IMR-90 (cell line): ENCODE measurements around the gene BMERB1. TPM values are rescaled to one million over a fixed set of nuclear protein-coding genes. Genes with fewer than 3 reads are reported as not detected.

Experiments used
- ATAC-seq: fragments of 200-7000 bp; cut with Tn5 transposase; 2 replicates; pipeline ENCODE4 v1.9.1; 2020; ENCODE audit warnings: low read depth, mild to moderate bottlenecking, moderate library complexity
- BruUV-seq: library from RNA; stranded (reverse); fragments of 400-500 nt; replicated peaks from 2 replicates; lab custom pipeline; 2021; lab: Mats Ljungman, UMichigan
- CTCF ChIA-PET: fragments of 300-600 bp; formaldehyde crosslinking; extraction: SDS; loops from one replicate; lab custom pipeline; 2021; ENCODE audit warnings: antibody characterized with exemption; lab: Yijun Ruan, JAX
- POLR2A ChIA-PET: fragments of 300-600 bp; sonication (Branson Sonifier 250); formaldehyde crosslinking; loops from one replicate; lab custom pipeline; 2022; ENCODE audit warnings: antibody characterized with exemption; ENCODE audit not compliant: unreplicated experiment; lab: Charles Lee
- DNase-seq: peaks from one replicate; pipeline ENCODE4 v3.0.0; 2013
- H2AFZ ChIP-seq: replicated peaks from 2 replicates; pipeline ENCODE3; 2013; ENCODE audit warnings: low read length, mild to moderate bottlenecking; ENCODE audit not compliant: poor library complexity
- H2AK5ac ChIP-seq: 2 replicates; pipeline ENCODE4 v1.6.1; 2013; ENCODE audit warnings: low read depth, low read length, inconsistent platforms
- H2AK9ac ChIP-seq: replicated peaks from 2 replicates; pipeline ENCODE3; 2013; ENCODE audit warnings: mild to moderate bottlenecking, low read depth, low read length, moderate library complexity; ENCODE audit not compliant: poor library complexity
- H2BK120ac ChIP-seq: 2 replicates; pipeline ENCODE4 v1.6.1; 2013; ENCODE audit warnings: low read depth, low read length, inconsistent platforms
- H2BK15ac ChIP-seq: 3 replicates; pipeline ENCODE4 v1.6.1; 2013; ENCODE audit warnings: low read depth, low read length, inconsistent platforms
- H2BK20ac ChIP-seq: 2 replicates; pipeline ENCODE4 v1.6.1; 2013; ENCODE audit warnings: low read depth, mild to moderate bottlenecking, inconsistent platforms, low read length, moderate library complexity
- H2BK5ac ChIP-seq: 2 replicates; pipeline ENCODE4 v1.6.1; 2013; ENCODE audit warnings: mild to moderate bottlenecking, low read depth, low read length, inconsistent platforms; ENCODE audit not compliant: poor library complexity, severe bottlenecking
- H3K14ac ChIP-seq: replicated peaks from 2 replicates; pipeline ENCODE4 v1.6.1; 2013; ENCODE audit warnings: low read depth, low read length, inconsistent platforms
- H3K18ac ChIP-seq: 2 replicates; pipeline ENCODE4 v1.6.1; 2013; ENCODE audit warnings: low read depth, low read length, control low read depth
- H3K23ac ChIP-seq: 2 replicates; pipeline ENCODE4 v1.6.1; 2013; ENCODE audit warnings: low read depth, low read length, inconsistent platforms
- H3K27ac ChIP-seq: 2 replicates; pipeline ENCODE4 v1.5.1; 2013; ENCODE audit warnings: mild to moderate bottlenecking, control low read depth, low read length; ENCODE audit not compliant: insufficient read depth
- H3K27me3 ChIP-seq: 2 replicates; pipeline ENCODE4 v1.6.1; 2013; ENCODE audit warnings: low read length; ENCODE audit not compliant: control insufficient read depth, insufficient read depth
- H3K36me3 ChIP-seq: 2 replicates; pipeline ENCODE4 v1.6.1; 2013; ENCODE audit warnings: low read length, mixed read lengths; ENCODE audit not compliant: control insufficient read depth, insufficient read depth
- H3K4ac ChIP-seq: 2 replicates; pipeline ENCODE4 v1.6.1; 2013; ENCODE audit warnings: low read depth, low read length, inconsistent platforms
- H3K4me1 ChIP-seq: 2 replicates; pipeline ENCODE4 v1.6.1; 2013; ENCODE audit warnings: low read length, mixed read lengths; ENCODE audit not compliant: control insufficient read depth, insufficient read depth
- H3K4me2 ChIP-seq: 2 replicates; pipeline ENCODE4 v1.6.1; 2013; ENCODE audit warnings: low read depth, mild to moderate bottlenecking, control low read depth, low read length, moderate library complexity
- H3K4me3 ChIP-seq: 2 replicates; pipeline ENCODE4 v1.5.1; 2013; ENCODE audit warnings: low read depth, mild to moderate bottlenecking, control low read depth, low read length, moderate library complexity; ENCODE audit not compliant: insufficient read depth
- H3K56ac ChIP-seq: 2 replicates; pipeline ENCODE4 v1.6.1; 2013; ENCODE audit warnings: low read length, inconsistent platforms; ENCODE audit not compliant: insufficient read depth; ENCODE audit errors: extremely low read depth
- H3K79me1 ChIP-seq, 2 experiments: 2 replicates each; pipeline ENCODE4 v1.6.1; 2013; ENCODE audit warnings: low read length in 2 of 2, inconsistent platforms in 1 of 2, low read depth in 1 of 2
- H3K9ac ChIP-seq: 2 replicates; pipeline ENCODE4 v1.6.1; 2013; ENCODE audit warnings: low read depth, low read length, control low read depth
- H3K9me1 ChIP-seq: 2 replicates; pipeline ENCODE4 v1.6.1; 2013; ENCODE audit warnings: low read length, inconsistent platforms; ENCODE audit not compliant: insufficient read depth
- H3K9me3 ChIP-seq: 2 replicates; pipeline ENCODE4 v1.6.1; 2013; ENCODE audit warnings: low read length; ENCODE audit not compliant: control insufficient read depth, insufficient read depth
- H4K20me1 ChIP-seq: 2 replicates; pipeline ENCODE4 v1.6.1; 2013; ENCODE audit warnings: low read length, inconsistent platforms; ENCODE audit not compliant: insufficient read depth
- H4K5ac ChIP-seq: 2 replicates; pipeline ENCODE4 v1.6.1; 2013; ENCODE audit warnings: mild to moderate bottlenecking, low read depth, low read length, control low read depth
- H4K8ac ChIP-seq, 2 experiments: 2 replicates each; pipeline ENCODE4 v1.6.1; 2013; ENCODE audit warnings: low read depth in 2 of 2, low read length in 2 of 2, control low read depth in 1 of 2, inconsistent platforms in 1 of 2
- H4K91ac ChIP-seq: 2 replicates; pipeline ENCODE4 v1.6.1; 2013; ENCODE audit warnings: low read depth, low read length, inconsistent platforms; ENCODE audit not compliant: insufficient read depth
- BHLHE40 ChIP-seq: fragments of 150-350 bp; IDR thresholded peaks from 2 replicates; pipeline ENCODE4 v1.6.1; 2016; ENCODE audit warnings: mild to moderate bottlenecking, low read depth, low read length
- CEBPB ChIP-seq: IDR thresholded peaks from 2 replicates; pipeline ENCODE4 v1.6.1; 2012; ENCODE audit warnings: low read depth, low read length, improper control_type of control experiment
- CHD1 ChIP-seq: IDR thresholded peaks from 2 replicates; pipeline ENCODE4 v1.6.1; 2012; ENCODE audit warnings: low read depth, low read length, improper control_type of control experiment
- FOS ChIP-seq: fragments of 150-350 bp; IDR thresholded peaks from 2 replicates; pipeline ENCODE4 v1.6.1; 2016; ENCODE audit warnings: low read depth, low read length
- MAFK ChIP-seq: IDR thresholded peaks from 2 replicates; pipeline ENCODE4 v1.6.1; 2012; ENCODE audit warnings: low read depth, low read length, improper control_type of control experiment
- MAZ ChIP-seq: IDR thresholded peaks from 2 replicates; pipeline ENCODE4 v1.6.1; 2012; ENCODE audit warnings: low read depth, mild to moderate bottlenecking, low read length, improper control_type of control experiment, moderate library complexity, borderline replicate concordance
- MXI1 ChIP-seq: IDR thresholded peaks from 2 replicates; pipeline ENCODE4 v1.6.1; 2012; ENCODE audit warnings: low read depth, mild to moderate bottlenecking, low read length, moderate library complexity, borderline replicate concordance
- NFE2L2 ChIP-seq: fragments of 150-350 bp; IDR thresholded peaks from 2 replicates; pipeline ENCODE4 v1.6.1; 2016; ENCODE audit warnings: low read depth, mild to moderate bottlenecking, low read length
- POLR2A ChIP-seq: IDR thresholded peaks from 2 replicates; pipeline ENCODE4 v1.6.1; 2012; ENCODE audit warnings: mild to moderate bottlenecking, low read depth, low read length
- RAD21 ChIP-seq: IDR thresholded peaks from 2 replicates; pipeline ENCODE4 v1.6.1; 2012; ENCODE audit warnings: low read length, improper control_type of control experiment
- RCOR1 ChIP-seq: IDR thresholded peaks from 2 replicates; pipeline ENCODE4 v1.6.1; 2012; ENCODE audit warnings: mild to moderate bottlenecking, low read length, improper control_type of control experiment; ENCODE audit not compliant: insufficient replicate concordance
- RFX5 ChIP-seq: IDR thresholded peaks from 2 replicates; pipeline ENCODE4 v1.8.0; 2012; ENCODE audit warnings: low read depth, mild to moderate bottlenecking, low read length, moderate library complexity
- SMC3 ChIP-seq: fragments of 150-350 bp; IDR thresholded peaks from 2 replicates; pipeline ENCODE4 v1.6.1; 2016; ENCODE audit warnings: low read depth, mild to moderate bottlenecking, antibody characterized with exemption, low read length, moderate library complexity
- WGBS, 2 experiments: methylation state at CpG; one replicate each; pipeline versions ENCODE4 v1.1.5 to v1.1.7; 2013; ENCODE audit warnings: missing lambda C conversion rate in 2 of 2; ENCODE audit not compliant: insufficient read length in 1 of 2; ENCODE audit errors: extremely low coverage in 2 of 2; 5-methylcytosine and 5-hydroxymethylcytosine counted together
- dilution Hi-C: fragments of 300-500 bp; cut with HindIII; formaldehyde crosslinking; loops from one replicate; pipeline ENCODE4 v1.14.3; 2018; ENCODE audit warnings: low sequenced_read_pairs; ENCODE audit not compliant: unreplicated experiment
- in situ Hi-C: fragments of 300-500 bp; cut with MboI; formaldehyde crosslinking; loops from 3 replicates; pipeline ENCODE4 v1.14.3; 2019; ENCODE audit warnings: low sequenced_read_pairs, inconsistent platforms, mixed read lengths
- intact Hi-C: fragments of 100-400 bp; cut with micrococcal nuclease; formaldehyde crosslinking; loops from 2 replicates; pipeline ENCODE4 v1.10.0; 2022
- polyA plus RNA-seq, 3 experiments: library from polyadenylated mRNA; depleted of rRNA; stranded (reverse); fragments of >200 nt; gene quantifications; 2 replicates each; pipeline ENCODE4 v1.2.3, GENCODE V29; 2012; ENCODE audit warnings: low replicate concordance in 1 of 3
- total RNA-seq: library from RNA; depleted of rRNA; stranded (reverse); fragments of >200 nt; gene quantifications from 2 replicates; pipeline ENCODE4 v1.2.3, GENCODE V29; 2012
- TF ChIP-seq, protein P1 (sequence below): fragments of 150-350 bp; IDR thresholded peaks from 2 replicates; pipeline ENCODE4 v1.6.1; 2016; ENCODE audit warnings: low read depth, mild to moderate bottlenecking, low read length, moderate library complexity, borderline replicate concordance
- TF ChIP-seq, protein P2 (sequence below): conservative IDR thresholded peaks from 2 replicates; pipeline ENCODE4 v1.5.1; 2012; ENCODE audit warnings: mild to moderate bottlenecking, low read depth, low read length, improper control_type of control experiment
- TF ChIP-seq, protein P3 (sequence below): fragments of 150-350 bp; IDR thresholded peaks from 2 replicates; pipeline ENCODE4 v1.6.1; 2017; ENCODE audit warnings: mild to moderate bottlenecking, antibody characterized with exemption, low read length, low read depth

BMERB1 gene
- total and polyA plus RNA-seq, 2 of the 4 experiments (the other 2 are of a cell fraction) = 22.6 to 32.9 TPM

DNA sequence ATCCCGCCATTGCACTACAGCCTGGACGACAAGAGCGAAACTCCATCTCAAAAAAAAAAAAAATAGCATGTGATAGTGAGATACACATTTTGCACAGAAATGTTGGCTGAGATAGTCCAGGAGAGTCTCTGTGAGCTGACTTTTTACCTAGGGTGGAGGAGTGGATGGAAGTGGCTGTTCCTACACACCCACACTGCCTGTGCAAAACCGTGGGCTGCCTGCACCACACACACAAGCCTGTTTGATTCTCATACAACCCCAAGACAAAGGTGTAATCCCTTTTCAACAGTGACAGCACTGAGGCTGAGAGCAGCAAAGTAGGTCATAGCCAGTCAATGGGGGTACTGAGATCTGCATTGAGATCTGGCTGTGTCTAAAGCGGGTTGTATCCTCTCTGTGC is 121.7 kb downstream of the BMERB1 start:
- ChIA-PET POLR2A (no interaction called here), CTCF (interaction anchor here (0.7 kb wide), 1 partner anchor 38 kb away, joined by 3 read pairs; no protein-coding TSS in a partner anchor)
- no peaks in the 10 kb centered on the region for H3K4me1 ChIP-seq
- H4K5ac ChIP-seq = no peak overlapping the region
- dilution Hi-C loops (no loop called here), intact Hi-C loops (no loop called here), in situ Hi-C loops (loop anchor here (10.0 kb wide), 1 partner anchor 131 kb away; no protein-coding TSS in a partner anchor)
- H2BK20ac ChIP-seq = no peak overlapping the region
- TF ChIP-seq FOS = no peak
- TF ChIP-seq RCOR1 = no peak
- no peak for TF ChIP-seq RFX5
- no peak for TF ChIP-seq MAZ
- no peak for TF ChIP-seq SMC3
- TF ChIP-seq, protein P1, sequence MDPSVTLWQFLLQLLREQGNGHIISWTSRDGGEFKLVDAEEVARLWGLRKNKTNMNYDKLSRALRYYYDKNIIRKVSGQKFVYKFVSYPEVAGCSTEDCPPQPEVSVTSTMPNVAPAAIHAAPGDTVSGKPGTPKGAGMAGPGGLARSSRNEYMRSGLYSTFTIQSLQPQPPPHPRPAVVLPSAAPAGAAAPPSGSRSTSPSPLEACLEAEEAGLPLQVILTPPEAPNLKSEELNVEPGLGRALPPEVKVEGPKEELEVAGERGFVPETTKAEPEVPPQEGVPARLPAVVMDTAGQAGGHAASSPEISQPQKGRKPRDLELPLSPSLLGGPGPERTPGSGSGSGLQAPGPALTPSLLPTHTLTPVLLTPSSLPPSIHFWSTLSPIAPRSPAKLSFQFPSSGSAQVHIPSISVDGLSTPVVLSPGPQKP = no peak
- TF ChIP-seq MAFK = no peak
- TF ChIP-seq, protein P2, sequence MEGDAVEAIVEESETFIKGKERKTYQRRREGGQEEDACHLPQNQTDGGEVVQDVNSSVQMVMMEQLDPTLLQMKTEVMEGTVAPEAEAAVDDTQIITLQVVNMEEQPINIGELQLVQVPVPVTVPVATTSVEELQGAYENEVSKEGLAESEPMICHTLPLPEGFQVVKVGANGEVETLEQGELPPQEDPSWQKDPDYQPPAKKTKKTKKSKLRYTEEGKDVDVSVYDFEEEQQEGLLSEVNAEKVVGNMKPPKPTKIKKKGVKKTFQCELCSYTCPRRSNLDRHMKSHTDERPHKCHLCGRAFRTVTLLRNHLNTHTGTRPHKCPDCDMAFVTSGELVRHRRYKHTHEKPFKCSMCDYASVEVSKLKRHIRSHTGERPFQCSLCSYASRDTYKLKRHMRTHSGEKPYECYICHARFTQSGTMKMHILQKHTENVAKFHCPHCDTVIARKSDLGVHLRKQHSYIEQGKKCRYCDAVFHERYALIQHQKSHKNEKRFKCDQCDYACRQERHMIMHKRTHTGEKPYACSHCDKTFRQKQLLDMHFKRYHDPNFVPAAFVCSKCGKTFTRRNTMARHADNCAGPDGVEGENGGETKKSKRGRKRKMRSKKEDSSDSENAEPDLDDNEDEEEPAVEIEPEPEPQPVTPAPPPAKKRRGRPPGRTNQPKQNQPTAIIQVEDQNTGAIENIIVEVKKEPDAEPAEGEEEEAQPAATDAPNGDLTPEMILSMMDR = no peak
- no peak for TF ChIP-seq CHD1
- TF ChIP-seq CEBPB = no peak
- no peak for TF ChIP-seq RAD21
- TF ChIP-seq NFE2L2 = no peak
- TF ChIP-seq, protein P3, sequence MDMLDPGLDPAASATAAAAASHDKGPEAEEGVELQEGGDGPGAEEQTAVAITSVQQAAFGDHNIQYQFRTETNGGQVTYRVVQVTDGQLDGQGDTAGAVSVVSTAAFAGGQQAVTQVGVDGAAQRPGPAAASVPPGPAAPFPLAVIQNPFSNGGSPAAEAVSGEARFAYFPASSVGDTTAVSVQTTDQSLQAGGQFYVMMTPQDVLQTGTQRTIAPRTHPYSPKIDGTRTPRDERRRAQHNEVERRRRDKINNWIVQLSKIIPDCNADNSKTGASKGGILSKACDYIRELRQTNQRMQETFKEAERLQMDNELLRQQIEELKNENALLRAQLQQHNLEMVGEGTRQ = no peak
- no peak for TF ChIP-seq BHLHE40
- no peak for TF ChIP-seq POLR2A
- TF ChIP-seq MXI1 = no peak
- H3K9me3 ChIP-seq = no peaks in the 10 kb centered on the region
- no peak overlapping the region for H2AK5ac ChIP-seq
- no TSS peak for BruUV-seq
- ATAC-seq (no peak), DNase-seq (no peak)
- no peak overlapping the region for H3K23ac ChIP-seq
- H3K27me3 ChIP-seq = no peaks in the 10 kb centered on the region
- peaks cover 0 to 8% of the 10 kb centered on the region in 2 experiments; a peak in 3 of 4 replicates for H3K79me1 ChIP-seq
- no peak overlapping the region for H2AFZ ChIP-seq
- no peak overlapping the region for H3K14ac ChIP-seq
- no peak overlapping the region for H3K4ac ChIP-seq
- H2AK9ac ChIP-seq = no peak overlapping the region
- H2BK15ac ChIP-seq = no peak overlapping the region
- H3K18ac ChIP-seq = no peak overlapping the region
- H2BK120ac ChIP-seq = no peak overlapping the region
- H3K36me3 ChIP-seq = peaks cover 10% of the 10 kb centered on the region; the same call in 1 of the 2 replicates
- no CpG with 5 or more reads among the region's 5 CpGs for WGBS, 2 experiments
- H3K9me1 ChIP-seq = peaks cover 2% of the 10 kb centered on the region; the same call in 1 of the 2 replicates
- no peak overlapping the region for H3K9ac ChIP-seq
- H4K91ac ChIP-seq = no peak overlapping the region
- no peak overlapping the region for H3K56ac ChIP-seq
- H3K27ac ChIP-seq = no peak overlapping the region
- peaks cover 8% of the 10 kb centered on the region for H4K20me1 ChIP-seq
- no peak overlapping the region for H3K4me3 ChIP-seq
- H2BK5ac ChIP-seq = no peak overlapping the region
- H3K4me2 ChIP-seq = no peak overlapping the region
- no peak overlapping the region for H4K8ac ChIP-seq
